ENCODE measurements around the gene EID2B.

EID2B gene

DNA sequence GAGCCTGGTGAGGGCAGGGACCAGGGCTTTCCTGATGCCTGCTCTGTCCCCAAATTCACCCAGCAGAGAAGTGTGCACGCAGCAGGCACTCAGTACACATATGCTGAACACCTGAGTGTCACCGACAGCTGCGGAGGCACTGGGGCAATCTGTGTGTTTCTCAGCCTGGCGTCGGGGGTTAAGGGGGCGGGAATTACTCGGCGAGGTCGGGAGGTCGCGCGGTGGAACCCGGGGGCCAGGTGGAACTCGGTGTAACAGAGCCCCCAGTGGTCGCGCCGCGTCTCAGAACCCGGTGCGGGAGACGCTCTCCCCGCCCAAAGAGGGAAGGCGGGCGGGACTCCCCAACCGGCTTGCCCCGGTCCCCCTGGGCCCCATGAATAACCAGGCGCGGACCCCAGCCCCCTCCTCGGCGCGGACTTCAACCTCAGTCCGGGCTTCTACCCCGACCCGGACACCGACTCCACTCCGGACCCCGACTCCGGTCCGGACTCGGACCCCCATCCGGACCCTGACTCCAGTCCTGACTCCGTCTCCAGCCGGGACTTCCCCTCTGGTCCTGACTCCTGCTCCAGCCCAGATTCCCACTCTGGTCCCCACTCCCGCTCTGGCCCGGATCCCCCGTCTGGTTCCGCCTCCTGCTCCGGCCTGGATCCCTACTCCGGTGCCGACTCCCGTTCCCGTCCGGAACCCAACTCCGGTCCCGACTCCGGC, 17.7 kb downstream of the EID2B start, which contains the start of gene SELENOV:
TSS of gene SELENOV (plus strand) at position 300 of the 711 bp plus-strand sequence. CDS start at position 374, 74 bp downstream.
- Mint-ChIP-seq H3K36me3 (peaks cover 1% of the 10 kb centered on the region), H3K27ac (no peak within 1 kb of the TSS), H3K9me3 (no peaks in the 10 kb centered on the region), H3K27me3 (peaks cover 24% of the 10 kb centered on the region), H3K4me1 (peaks cover 14% of the 10 kb centered on the region), H3K4me3 (peak within 1 kb of the TSS; percentile 87)

DNA sequence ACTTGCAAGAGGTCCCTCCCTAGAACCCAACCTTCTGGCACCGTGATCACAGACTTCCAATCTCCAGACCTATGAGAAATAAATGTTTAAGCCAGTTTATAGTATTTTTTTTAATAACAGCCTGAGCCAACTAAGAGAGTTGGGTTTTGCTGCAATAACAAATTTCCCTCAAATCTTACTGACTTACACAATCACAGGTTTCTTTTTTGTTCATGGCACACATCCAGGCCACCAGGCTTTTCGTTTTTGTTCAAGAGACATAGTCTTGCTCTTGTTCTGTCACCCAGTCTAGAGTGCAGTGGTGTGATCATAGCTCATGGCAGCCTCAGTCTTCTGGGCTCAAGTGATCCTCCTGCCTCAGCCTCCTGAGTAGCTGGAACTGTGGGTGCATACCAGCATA, 19.7 kb downstream of the EID2B start:
- Mint-ChIP-seq H3K4me3 (no peak overlapping the region), H3K27me3 (peaks cover 32% of the 10 kb centered on the region), H3K36me3 (peaks cover 3% of the 10 kb centered on the region), H3K27ac (no peak overlapping the region), H3K4me1 (peaks cover 17% of the 10 kb centered on the region), H3K9me3 (no peaks in the 10 kb centered on the region)

DNA sequence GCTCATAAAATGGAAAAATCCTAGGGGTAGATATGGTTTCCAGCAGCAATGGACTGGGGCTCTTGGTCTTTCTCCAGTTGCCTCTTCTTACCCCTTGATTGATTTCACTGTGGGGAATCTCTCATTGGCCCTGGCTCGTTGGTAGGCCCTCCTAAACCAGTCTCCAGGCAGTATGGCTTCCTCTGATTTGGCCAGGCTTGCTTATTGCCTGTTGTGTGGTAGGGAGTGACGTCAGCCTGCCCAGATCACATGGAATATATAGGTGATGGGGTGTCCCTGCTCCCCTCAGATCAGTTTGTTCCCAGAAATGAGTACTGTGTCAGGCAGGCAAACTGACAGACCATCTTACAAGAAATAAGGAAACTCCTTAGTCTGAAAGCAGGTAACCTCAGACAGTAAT, 23.4 kb downstream of the EID2B start:
- no peak overlapping the region for H3K27ac Mint-ChIP-seq
- H3K36me3 Mint-ChIP-seq = peaks cover 2% of the 10 kb centered on the region
- H3K9me3 Mint-ChIP-seq = no peaks in the 10 kb centered on the region
- H3K4me3 Mint-ChIP-seq = no peak overlapping the region
- H3K4me1 Mint-ChIP-seq = peaks cover 16% of the 10 kb centered on the region
- peaks cover 37% of the 10 kb centered on the region for H3K27me3 Mint-ChIP-seq

DNA sequence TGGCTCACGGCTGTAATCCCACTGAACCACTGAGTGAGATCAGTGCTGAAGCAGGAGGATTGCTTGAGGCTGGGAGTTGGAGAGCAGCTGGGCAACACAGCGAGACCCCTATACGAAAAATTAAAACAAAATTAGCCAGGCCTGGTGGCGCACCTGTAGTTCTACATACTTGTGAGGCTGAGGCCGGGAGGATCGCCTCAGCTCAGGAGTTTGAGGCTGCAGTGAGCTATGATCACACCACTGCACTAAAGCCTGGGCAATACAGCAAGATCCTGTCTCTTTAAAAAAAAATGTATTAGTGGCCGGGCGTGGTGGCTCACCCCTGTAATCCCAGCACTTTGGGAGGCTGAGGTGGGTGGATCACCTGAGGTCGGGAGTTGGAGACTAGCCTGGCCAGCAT, 24.0 kb downstream of the EID2B start:
- Mint-ChIP-seq H3K4me3 (no peak overlapping the region), H3K27me3 (peaks cover 39% of the 10 kb centered on the region)

DNA sequence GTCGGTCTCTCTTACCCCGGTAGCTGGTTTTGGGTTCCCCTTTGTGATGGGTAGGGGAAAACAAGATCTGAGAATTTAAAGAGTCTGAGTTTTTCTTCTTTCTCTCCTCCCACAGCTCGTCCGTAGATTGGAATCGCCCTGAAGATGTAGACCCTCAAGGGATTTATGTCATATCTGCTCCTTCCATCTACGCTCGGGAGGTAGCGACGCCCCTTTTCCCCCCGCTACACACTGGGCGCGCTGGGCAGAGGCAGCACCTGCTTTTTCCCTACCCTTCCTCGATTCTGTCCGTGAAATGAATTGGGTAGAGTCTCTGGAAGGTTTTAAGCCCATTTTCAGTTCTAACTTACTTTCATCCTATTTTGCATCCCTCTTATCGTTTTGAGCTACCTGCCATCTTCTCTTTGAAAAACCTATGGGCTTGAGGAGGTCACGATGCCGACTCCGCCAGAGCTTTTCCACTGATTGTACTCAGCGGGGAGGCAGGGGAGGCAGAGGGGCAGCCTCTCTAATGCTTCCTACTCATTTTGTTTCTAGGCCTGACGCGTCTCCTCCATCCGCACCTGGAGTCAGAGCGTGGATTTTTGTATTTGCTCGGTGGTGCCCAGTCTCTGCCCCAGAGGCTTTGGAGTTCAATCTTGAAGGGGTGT, 24.8 kb downstream of the EID2B start:
- H3K4me3 Mint-ChIP-seq = peak overlapping the region; percentile 81
- no peaks in the 10 kb centered on the region for H3K9me3 Mint-ChIP-seq
- peaks cover 27% of the 10 kb centered on the region for H3K4me1 Mint-ChIP-seq
- H3K27me3 Mint-ChIP-seq = peaks cover 35% of the 10 kb centered on the region
- no peak overlapping the region for H3K27ac Mint-ChIP-seq
- peaks cover 2% of the 10 kb centered on the region for H3K36me3 Mint-ChIP-seq

More for the DNA sequence above, 24.0 kb downstream of the EID2B start:
- Mint-ChIP-seq H3K36me3 (peaks cover 2% of the 10 kb centered on the region), H3K27ac (no peak overlapping the region), H3K4me1 (peaks cover 20% of the 10 kb centered on the region), H3K9me3 (no peaks in the 10 kb centered on the region)

DNA sequence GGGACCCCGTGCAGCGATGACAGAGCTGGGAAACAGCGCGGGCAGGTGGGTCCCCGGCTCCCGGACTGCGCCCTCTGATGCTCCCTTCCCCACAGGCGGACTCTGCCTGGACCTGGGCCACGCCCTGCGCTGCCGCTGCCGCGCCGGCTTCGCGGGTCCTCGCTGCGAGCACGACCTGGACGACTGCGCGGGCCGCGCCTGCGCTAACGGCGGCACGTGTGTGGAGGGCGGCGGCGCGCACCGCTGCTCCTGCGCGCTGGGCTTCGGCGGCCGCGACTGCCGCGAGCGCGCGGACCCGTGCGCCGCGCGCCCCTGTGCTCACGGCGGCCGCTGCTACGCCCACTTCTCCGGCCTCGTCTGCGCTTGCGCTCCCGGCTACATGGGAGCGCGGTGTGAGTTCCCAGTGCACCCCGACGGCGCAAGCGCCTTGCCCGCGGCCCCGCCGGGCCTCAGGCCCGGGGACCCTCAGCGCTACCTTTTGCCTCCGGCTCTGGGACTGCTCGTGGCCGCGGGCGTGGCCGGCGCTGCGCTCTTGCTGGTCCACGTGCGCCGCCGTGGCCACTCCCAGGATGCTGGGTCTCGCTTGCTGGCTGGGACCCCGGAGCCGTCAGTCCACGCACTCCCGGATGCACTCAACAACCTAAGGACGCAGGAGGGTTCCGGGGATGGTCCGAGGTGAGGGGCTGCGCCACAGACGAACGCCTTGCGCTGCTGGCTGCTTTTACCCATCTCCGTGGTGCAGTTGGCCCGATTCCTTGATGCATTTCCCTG, 25.5 kb downstream of the EID2B start:
- peaks cover 2% of the 10 kb centered on the region for H3K36me3 Mint-ChIP-seq
- H3K27me3 Mint-ChIP-seq = peaks cover 35% of the 10 kb centered on the region
- H3K27ac Mint-ChIP-seq = no peak overlapping the region
- no peaks in the 10 kb centered on the region for H3K9me3 Mint-ChIP-seq
- H3K4me3 Mint-ChIP-seq = peak overlapping the region; percentile 81
- H3K4me1 Mint-ChIP-seq = peaks cover 27% of the 10 kb centered on the region

DNA sequence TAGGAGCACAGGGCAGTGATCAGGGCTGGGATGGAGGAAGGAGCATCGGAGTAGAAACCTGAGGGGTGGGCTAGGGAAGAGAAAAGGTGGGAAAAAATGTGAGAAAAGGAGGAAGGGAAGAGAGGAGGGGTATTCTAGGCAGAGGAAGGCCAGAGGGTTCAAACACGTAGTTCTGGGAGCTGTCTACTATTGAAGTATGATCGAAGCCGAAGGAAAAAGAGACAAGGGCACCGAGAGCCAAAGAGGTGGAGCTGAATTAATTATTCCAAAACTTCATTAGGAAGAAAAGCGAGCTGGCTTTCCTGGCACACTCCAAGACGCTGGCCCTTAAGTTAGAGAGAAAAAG, 26.1 kb downstream of the EID2B start:
- peak overlapping the region; percentile 24 for H3K4me3 Mint-ChIP-seq
- H3K27ac Mint-ChIP-seq = no peak overlapping the region
- peaks cover 2% of the 10 kb centered on the region for H3K36me3 Mint-ChIP-seq
- H3K27me3 Mint-ChIP-seq = peaks cover 36% of the 10 kb centered on the region
- no peaks in the 10 kb centered on the region for H3K9me3 Mint-ChIP-seq
- H3K4me1 Mint-ChIP-seq = peaks cover 27% of the 10 kb centered on the region

DNA sequence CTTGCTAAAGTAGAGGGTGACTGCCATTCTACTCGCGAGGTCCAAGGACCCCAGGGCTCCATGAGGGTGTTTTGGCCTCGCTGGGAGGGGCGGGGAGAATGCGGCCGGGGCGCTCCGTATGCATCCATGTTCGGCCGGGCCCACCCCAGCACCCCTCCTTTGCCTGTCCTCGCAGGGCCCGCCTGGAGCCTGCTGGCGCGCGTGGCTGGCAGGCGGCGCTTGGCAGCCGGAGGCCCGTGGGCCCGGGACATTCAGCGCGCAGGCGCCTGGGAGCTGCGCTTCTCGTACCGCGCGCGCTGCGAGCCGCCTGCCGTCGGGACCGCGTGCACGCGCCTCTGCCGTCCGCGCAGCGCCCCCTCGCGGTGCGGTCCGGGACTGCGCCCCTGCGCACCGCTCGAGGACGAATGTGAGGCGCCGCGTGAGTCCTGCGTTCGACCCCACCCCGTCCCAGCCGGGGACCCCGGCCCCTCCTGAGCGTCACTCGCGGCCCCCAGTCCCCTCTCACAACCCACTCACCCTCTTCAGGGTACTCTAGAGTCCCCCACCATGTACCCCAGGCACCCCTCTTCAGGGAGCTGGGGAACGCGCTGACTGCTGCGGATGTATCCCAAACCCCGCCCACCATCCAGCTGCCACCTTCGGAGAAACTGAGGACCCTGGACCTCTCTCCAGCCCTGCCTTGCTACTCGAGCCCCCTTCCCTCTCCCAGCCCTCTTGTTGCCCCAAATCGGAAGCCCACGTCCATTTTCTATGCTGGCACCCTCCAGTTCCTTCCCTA, 29.8 kb downstream of the EID2B start:
- Mint-ChIP-seq H3K9me3 (no peaks in the 10 kb centered on the region), H3K4me1 (peaks cover 38% of the 10 kb centered on the region), H3K27ac (no peak overlapping the region), H3K27me3 (peaks cover 48% of the 10 kb centered on the region), H3K36me3 (no peaks in the 10 kb centered on the region), H3K4me3 (peak overlapping the region; percentile 36)

DNA sequence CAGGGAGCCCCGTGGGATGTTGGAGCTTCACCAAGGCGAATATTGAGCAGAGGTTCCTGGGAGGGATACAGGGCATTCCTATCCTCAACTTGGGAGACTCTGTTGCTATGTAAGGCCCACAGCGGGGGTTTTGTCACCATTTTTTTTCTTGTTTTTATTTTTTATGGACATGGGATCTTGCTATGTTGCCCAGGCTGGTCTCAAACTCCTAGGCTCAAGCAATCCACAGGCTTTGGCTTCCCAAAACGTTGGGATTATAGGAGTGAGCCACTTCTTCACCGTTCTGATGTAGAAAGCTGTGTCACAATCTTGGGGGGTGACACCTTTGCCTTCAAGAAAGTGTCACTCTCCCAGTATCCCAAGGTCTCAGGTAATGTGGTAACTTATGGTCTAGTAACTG, 31.3 kb downstream of the EID2B start:
- Mint-ChIP-seq H3K9me3 (no peaks in the 10 kb centered on the region), H3K4me3 (no peak overlapping the region), H3K4me1 (peaks cover 29% of the 10 kb centered on the region), H3K27me3 (peaks cover 41% of the 10 kb centered on the region), H3K36me3 (no peaks in the 10 kb centered on the region), H3K27ac (no peak overlapping the region)

DNA sequence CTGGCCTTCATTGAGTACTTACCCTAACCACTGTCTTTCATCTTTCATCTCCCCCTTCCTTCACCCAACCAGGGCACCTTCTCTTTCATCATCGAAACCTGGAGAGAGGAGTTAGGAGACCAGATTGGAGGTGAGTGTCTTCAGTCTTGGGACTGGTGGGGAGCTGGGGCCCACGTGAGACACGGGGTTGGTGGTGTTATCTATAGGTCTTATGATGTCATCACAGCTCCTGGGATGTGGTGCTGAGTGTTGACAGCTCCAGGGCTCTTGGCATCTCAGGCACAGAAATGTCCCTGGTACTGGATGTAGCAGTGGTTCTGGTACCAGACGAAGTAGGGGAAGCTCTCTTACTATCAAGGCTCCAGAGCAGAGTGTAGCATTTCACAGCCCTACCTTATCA, 32.1 kb downstream of the EID2B start:
- Mint-ChIP-seq H3K27me3 (peaks cover 36% of the 10 kb centered on the region), H3K4me3 (no peak overlapping the region), H3K27ac (no peak overlapping the region)

DNA sequence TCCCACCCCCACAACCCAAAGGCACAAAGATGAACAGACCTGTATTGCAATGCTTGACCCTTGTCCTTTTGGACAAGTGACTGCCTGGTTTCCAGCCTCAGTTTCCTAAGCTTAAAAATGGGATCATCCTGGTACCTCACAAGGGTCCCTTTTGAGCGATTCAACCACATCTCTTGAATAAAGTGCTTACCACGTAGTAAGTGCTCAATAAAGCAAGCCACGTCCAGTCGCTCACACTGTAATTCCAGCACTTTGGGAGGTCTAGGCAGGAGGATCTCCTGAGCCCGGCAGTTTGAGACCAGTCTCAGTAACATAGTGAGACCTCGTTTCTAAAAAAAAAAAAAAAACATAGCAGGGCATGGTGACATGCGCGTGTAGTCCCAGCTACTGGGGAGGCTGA, 32.7 kb downstream of the EID2B start:
- Mint-ChIP-seq H3K4me1 (peaks cover 27% of the 10 kb centered on the region), H3K4me3 (peak overlapping the region; percentile 80), H3K27me3 (peaks cover 35% of the 10 kb centered on the region), H3K36me3 (no peaks in the 10 kb centered on the region), H3K27ac (no peak overlapping the region), H3K9me3 (no peaks in the 10 kb centered on the region)

More for the DNA sequence above, 32.1 kb downstream of the EID2B start:
- Mint-ChIP-seq H3K4me1 (peaks cover 27% of the 10 kb centered on the region), H3K9me3 (no peaks in the 10 kb centered on the region), H3K36me3 (no peaks in the 10 kb centered on the region)

DNA sequence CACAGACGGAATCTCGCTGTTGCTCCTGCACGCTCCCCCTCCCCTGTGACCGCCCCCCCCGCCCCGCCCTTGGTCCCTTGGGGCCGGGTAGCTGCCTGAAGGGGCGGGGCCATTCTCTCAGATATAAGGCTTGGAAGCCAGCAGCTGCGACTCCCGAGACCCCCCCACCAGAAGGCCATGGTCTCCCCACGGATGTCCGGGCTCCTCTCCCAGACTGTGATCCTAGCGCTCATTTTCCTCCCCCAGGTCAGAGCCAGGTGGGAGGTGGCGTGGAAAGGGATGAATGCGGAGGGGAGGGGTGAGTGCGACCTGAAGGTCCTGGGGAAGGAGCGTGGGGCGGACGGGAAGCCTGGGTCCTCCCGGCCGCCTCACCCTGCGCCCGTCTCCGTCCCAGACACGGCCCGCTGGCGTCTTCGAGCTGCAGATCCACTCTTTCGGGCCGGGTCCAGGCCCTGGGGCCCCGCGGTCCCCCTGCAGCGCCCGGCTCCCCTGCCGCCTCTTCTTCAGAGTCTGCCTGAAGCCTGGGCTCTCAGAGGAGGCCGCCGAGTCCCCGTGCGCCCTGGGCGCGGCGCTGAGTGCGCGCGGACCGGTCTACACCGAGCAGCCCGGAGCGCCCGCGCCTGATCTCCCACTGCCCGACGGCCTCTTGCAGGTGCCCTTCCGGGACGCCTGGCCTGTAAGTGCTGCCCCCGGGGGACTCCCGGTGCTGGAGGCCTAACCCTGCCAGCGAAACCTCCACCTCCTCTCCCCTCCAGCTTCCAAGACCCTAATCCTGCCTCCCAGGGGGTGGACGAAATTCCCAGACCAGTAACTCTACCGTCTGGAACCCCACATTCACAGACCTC, 33.6 kb downstream of the EID2B start, which contains the start of gene DLL3:
TSS of gene DLL3 (plus strand) at position 150 of the 845 bp plus-strand sequence. CDS start at position 178, 28 bp downstream.
- H3K4me1 Mint-ChIP-seq = peaks cover 26% of the 10 kb centered on the region
- no peaks in the 10 kb centered on the region for H3K9me3 Mint-ChIP-seq
- no peak within 1 kb of the TSS for H3K27ac Mint-ChIP-seq
- peaks cover 26% of the 10 kb centered on the region for H3K27me3 Mint-ChIP-seq
- H3K36me3 Mint-ChIP-seq = no peaks in the 10 kb centered on the region
- H3K4me3 Mint-ChIP-seq = peak within 1 kb of the TSS; percentile 80

DNA sequence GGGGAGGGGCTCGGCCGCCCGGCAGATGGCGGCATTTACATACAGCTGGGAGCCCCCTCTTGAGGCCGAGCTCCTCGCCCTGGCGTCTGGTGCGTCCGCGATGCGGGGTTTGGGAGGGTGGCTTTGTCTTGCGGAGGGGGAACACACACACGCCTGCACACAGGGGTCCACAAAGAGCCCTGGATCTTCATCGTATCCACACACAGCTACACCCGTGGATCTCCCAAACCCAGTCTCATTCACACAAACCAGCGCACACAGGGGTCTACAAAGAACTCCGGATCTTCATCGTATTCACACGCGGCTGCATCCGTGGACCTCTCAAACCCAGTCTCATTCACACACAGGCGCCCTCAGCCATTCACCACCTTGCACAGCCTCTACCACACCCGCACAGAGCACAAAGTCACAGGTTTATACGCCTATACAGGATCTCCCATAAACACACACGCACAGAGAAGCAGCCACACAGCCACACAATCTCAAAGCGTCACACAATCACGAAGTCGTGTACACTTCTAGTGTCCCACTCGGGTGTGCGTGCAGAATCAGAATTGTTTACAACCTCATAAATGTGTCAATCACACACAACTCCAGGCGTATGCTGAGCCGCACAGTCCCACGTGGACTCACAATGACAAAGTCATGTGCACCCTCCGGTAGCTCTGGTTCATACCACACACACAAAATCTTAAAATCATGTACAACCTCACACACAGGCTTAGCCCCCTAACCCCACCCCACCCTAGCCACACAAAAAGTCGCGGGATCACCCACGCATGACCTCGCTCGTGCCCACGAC, 34.5 kb downstream of the EID2B start:
- H3K4me1 Mint-ChIP-seq = peaks cover 18% of the 10 kb centered on the region
- H3K36me3 Mint-ChIP-seq = no peaks in the 10 kb centered on the region
- H3K4me3 Mint-ChIP-seq = peak overlapping the region; percentile 56
- no peaks in the 10 kb centered on the region for H3K9me3 Mint-ChIP-seq
- no peak overlapping the region for H3K27ac Mint-ChIP-seq
- peaks cover 22% of the 10 kb centered on the region for H3K27me3 Mint-ChIP-seq

DNA sequence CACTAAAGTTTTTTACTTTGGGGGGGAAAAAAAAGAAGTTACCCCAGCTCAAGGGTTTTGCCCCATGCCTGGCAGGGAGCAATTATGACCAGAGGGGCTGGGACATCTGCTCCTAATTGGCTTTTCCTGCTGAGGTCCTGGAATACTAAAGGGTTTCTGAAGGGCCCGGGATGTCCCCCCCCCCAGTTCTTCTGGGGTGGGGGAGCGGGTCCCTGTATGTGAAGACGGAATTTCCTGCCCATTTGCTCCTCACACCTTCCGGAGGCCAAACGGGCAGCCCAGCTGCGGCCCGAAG, 35.0 kb downstream of the EID2B start:
- H3K4me1 Mint-ChIP-seq = peaks cover 16% of the 10 kb centered on the region
- H3K27me3 Mint-ChIP-seq = peaks cover 22% of the 10 kb centered on the region
- H3K9me3 Mint-ChIP-seq = no peaks in the 10 kb centered on the region
- H3K27ac Mint-ChIP-seq = no peak overlapping the region
- H3K36me3 Mint-ChIP-seq = peaks cover 2% of the 10 kb centered on the region
- H3K4me3 Mint-ChIP-seq = no peak overlapping the region

Data from activated naive CD4-positive, alpha-beta T cell treated with anti-CD3 and anti-CD28 coated beads, Interleukin-2, amount 50 U/mL, for 24 hours (primary cell).